GM11168 (cell line): Measurements from ENCODE around the gene ATRX.
"Not testable (repeated sequence)": the region's sequence is repeated elsewhere in the genome, so short reads cannot be mapped to it uniquely, and the experiment has no call there.

ENCODE experiments used
- in situ Hi-C: fragments of 300-500 bp; cut with MboI; formaldehyde crosslinking; loops from one replicate; pipeline ENCODE4 v1.12.0; 2022; ENCODE audit warnings: low sequenced_read_pairs; ENCODE audit not compliant: unreplicated experiment

Gene ATRX

GRCh38 chrX:77785486-77786364 lies at the start of gene ATRX:
Gene ATRX (minus strand): TSS chrX:77786216. CDS start chrX:77786001, 215 bp downstream.
- in situ Hi-C loops = no loop called here

GRCh38 chrX:77831544-77831943 lies 45.5 kb upstream of the ATRX start:
- in situ Hi-C loops = not testable (repeated sequence)

- in situ Hi-C loops = not testable (repeated sequence)
Measured at GRCh38 chrX:77821989-77822388, 36.0 kb upstream of the ATRX start.

- in situ Hi-C loops = no loop called here
Measured at GRCh38 chrX:77820091-77820727, 34.2 kb upstream of the ATRX start.

- in situ Hi-C loops = no loop called here
Measured at GRCh38 chrX:77814210-77814609, 28.2 kb upstream of the ATRX start.

- in situ Hi-C loops = no loop called here
Measured at GRCh38 chrX:77802201-77802600, 16.2 kb upstream of the ATRX start.

GRCh38 chrX:77795124-77795523 lies 9.1 kb upstream of the ATRX start:
- in situ Hi-C loops = no loop called here

GRCh38 chrX:77793946-77794345 lies 7.9 kb upstream of the ATRX start:
- in situ Hi-C loops = no loop called here

- in situ Hi-C loops = no loop called here
Measured at GRCh38 chrX:77788050-77788449, 2.0 kb upstream of the ATRX start.

GRCh38 chrX:77786365-77786680 lies 307 bp upstream of the ATRX start:
- in situ Hi-C loops = no loop called here

- in situ Hi-C loops = no loop called here
Measured at GRCh38 chrX:77779695-77780094, 6.3 kb downstream of the ATRX start.

GRCh38 chrX:77776659-77777058 lies 9.4 kb downstream of the ATRX start:
- in situ Hi-C loops = no loop called here

- in situ Hi-C loops = no loop called here
Measured at GRCh38 chrX:77771601-77772000, 14.4 kb downstream of the ATRX start.

GRCh38 chrX:77768787-77769186 lies 17.2 kb downstream of the ATRX start:
- in situ Hi-C loops = no loop called here

- in situ Hi-C loops = not testable (repeated sequence)
Measured at GRCh38 chrX:77766212-77766611, 19.8 kb downstream of the ATRX start.

GRCh38 chrX:77755561-77755960 lies 30.5 kb downstream of the ATRX start:
- in situ Hi-C loops = no loop called here

GRCh38 chrX:77753942-77754341 lies 32.1 kb downstream of the ATRX start:
- in situ Hi-C loops = not testable (repeated sequence)

GRCh38 chrX:77749695-77750094 lies 36.3 kb downstream of the ATRX start:
- in situ Hi-C loops = no loop called here

GRCh38 chrX:77743720-77744119 lies 42.3 kb downstream of the ATRX start:
- in situ Hi-C loops = no loop called here

GRCh38 chrX:77742788-77743476 lies 43.1 kb downstream of the ATRX start:
- in situ Hi-C loops = no loop called here

GRCh38 chrX:77740376-77740905 lies 45.6 kb downstream of the ATRX start:
- in situ Hi-C loops = no loop called here
